OCI-LY1 (cell line): ENCODE measurements around the gene FITM2.

Experiments used
- CTCF ChIP-seq: fragments of 200-600 bp; sonication (generic), shearing (Covaris generic); IDR thresholded peaks from 2 replicates; pipeline ENCODE4 v1.5.1; 2017; ENCODE audit warnings: mild to moderate bottlenecking, antibody characterized with exemption, low read length, moderate library complexity, mixed read lengths
- EZH2 ChIP-seq: fragments of 200-600 bp; sonication (generic), shearing (Covaris generic); IDR thresholded peaks from 2 replicates; pipeline ENCODE4 v1.8.0; 2017; ENCODE audit warnings: borderline replicate concordance, mixed run types, mild to moderate bottlenecking, antibody characterized with exemption, low read length, moderate library complexity, mixed read lengths

GRCh38 chr20:44360221-44360620 lies 49.2 kb upstream of the FITM2 start:
- TF ChIP-seq CTCF, result no peak
- no peak for TF ChIP-seq EZH2
